ENCODE results near the gene ARL5C.

ARL5C gene

DNA sequence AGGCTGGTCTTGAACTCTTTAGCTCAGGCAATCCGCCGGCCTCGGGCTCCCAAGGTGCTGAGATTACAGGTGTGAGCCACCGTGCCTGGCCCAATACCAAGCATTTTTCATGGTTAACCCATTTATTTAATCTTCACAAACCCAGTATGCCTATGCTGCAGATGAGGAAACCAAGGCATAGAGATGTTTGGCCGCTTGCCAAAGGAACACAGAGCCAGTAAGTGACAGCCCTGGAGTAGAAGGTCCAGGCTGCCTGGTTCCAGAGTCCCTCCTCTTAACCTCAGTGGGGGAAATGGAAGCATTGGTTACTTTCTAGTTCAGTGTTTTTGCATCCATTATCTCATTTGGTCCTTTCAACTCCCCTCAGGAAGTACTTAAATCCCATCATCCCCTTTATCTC is 15.3 kb upstream of the ARL5C start:
- Histone ChIP-seq H3K9me3 (ENCODE audit: control insufficient read depth in 5 of 5, low read length in 5 of 5) (no peaks in the 10 kb centered on the region), H3K27ac (ENCODE audit: low read depth, low read length) (no peak overlapping the region), H3K4me1 (ENCODE audit: control insufficient read depth in 5 of 5, insufficient read depth in 5 of 5, low read length in 5 of 5) (no peaks in the 10 kb centered on the region), H3K27me3 (ENCODE audit: control insufficient read depth in 5 of 5, insufficient read depth in 4 of 5, low read length in 5 of 5) (no peaks in the 10 kb centered on the region), H3K36me3 (ENCODE audit: control insufficient read depth in 5 of 5, insufficient read depth in 5 of 5, low read length in 5 of 5) (peaks cover 0 to 45% (median 37%) of the 10 kb centered on the region in 5 donors), H3K4me3 (ENCODE audit: low read depth in 1 of 5, low read length in 5 of 5) (no peak overlapping the region), H3K9ac (ENCODE audit: low read length in 5 of 5) (no peak overlapping the region)

DNA sequence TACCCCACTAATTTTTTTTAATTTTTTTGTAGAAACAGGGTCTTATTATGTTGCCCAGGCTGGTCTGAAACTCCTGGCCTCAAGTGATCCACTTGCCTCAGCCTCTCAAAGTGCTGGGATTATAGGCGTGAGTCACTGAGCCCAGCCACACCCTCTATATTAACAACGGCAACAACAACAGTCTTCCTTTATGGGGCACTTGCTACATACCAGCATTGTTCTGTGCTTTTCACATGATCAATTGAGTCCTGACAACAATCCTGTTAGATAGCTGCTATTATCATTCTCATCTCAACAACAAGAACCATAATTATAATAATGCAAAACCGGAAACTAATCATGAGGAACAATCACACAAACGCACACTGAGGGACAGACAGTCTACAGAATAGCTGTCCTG is 12.6 kb upstream of the ARL5C start:
- peaks cover 0 to under 1% (median 0%) of the 10 kb centered on the region in 5 donors for H3K27me3 ChIP-seq (ENCODE audit: control insufficient read depth in 5 of 5, insufficient read depth in 4 of 5, low read length in 5 of 5)
- peaks cover 0 to 27% (median 21%) of the 10 kb centered on the region in 5 donors for H3K36me3 ChIP-seq (ENCODE audit: control insufficient read depth in 5 of 5, insufficient read depth in 5 of 5, low read length in 5 of 5)
- no peak overlapping the region for H3K27ac ChIP-seq (ENCODE audit: low read depth, low read length)
- no peak overlapping the region for H3K4me3 ChIP-seq (ENCODE audit: low read depth in 1 of 5, low read length in 5 of 5)
- no peaks in the 10 kb centered on the region for H3K9me3 ChIP-seq (ENCODE audit: control insufficient read depth in 5 of 5, low read length in 5 of 5)
- peaks cover 0 to 12% (median 7%) of the 10 kb centered on the region in 5 donors for H3K4me1 ChIP-seq (ENCODE audit: control insufficient read depth in 5 of 5, insufficient read depth in 5 of 5, low read length in 5 of 5)
- no peak overlapping the region for H3K9ac ChIP-seq (ENCODE audit: low read length in 5 of 5)

DNA sequence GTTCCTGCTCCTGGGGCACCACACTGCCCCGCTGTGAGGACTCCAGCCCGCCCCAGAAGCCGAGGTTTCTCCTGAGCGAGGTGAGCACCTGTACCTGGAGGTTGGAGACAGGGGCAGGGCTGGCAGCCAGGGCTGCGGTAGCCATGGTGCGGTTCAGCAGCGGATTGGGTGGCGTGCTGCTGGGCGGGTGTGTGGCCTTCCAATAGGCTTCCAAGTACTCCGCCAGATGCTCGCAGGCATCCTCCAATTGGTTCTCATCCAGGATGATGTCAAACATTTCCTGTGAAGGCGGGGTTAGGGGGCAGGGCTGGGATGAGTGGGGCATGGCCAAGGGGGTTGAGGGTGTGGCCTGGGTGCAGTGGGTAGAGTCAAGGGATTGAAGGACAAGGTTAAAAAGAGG is 11.3 kb upstream of the ARL5C start:
- peaks cover 0 to 6% (median 0%) of the 10 kb centered on the region in 5 donors for H3K27me3 ChIP-seq (ENCODE audit: control insufficient read depth in 5 of 5, insufficient read depth in 4 of 5, low read length in 5 of 5)
- peaks cover 0 to 12% (median 7%) of the 10 kb centered on the region in 5 donors for H3K4me1 ChIP-seq (ENCODE audit: control insufficient read depth in 5 of 5, insufficient read depth in 5 of 5, low read length in 5 of 5)
- H3K9ac ChIP-seq (ENCODE audit: low read length in 5 of 5): no peak overlapping the region
- no peaks in the 10 kb centered on the region for H3K9me3 ChIP-seq (ENCODE audit: control insufficient read depth in 5 of 5, low read length in 5 of 5)
- H3K27ac ChIP-seq (ENCODE audit: low read depth, low read length): no peak overlapping the region
- H3K4me3 ChIP-seq (ENCODE audit: low read depth in 1 of 5, low read length in 5 of 5): no peak overlapping the region
- H3K36me3 ChIP-seq (ENCODE audit: control insufficient read depth in 5 of 5, insufficient read depth in 5 of 5, low read length in 5 of 5): peaks cover 0 to 22% (median 17%) of the 10 kb centered on the region in 5 donors

DNA sequence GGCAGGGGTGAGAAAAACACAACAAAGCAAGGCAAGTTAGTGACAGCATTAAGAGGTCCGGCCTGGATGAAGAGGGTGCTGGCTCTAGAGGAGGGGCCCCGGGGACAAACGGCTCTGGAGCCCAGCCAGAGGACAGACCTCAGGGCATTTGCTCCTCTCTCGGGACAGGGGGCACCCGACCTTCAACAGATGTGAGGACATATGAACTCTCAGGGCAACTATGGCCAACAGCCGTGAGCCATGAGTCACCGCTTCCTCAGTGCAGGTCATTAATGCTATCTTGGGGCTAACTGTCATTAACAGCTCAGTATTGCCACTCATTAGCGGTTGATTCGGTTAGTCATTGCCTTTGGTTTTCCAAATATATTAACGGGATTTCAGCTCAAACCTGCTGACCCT is 9.7 kb upstream of the ARL5C start:
- Histone ChIP-seq H3K4me1 (ENCODE audit: control insufficient read depth in 5 of 5, insufficient read depth in 5 of 5, low read length in 5 of 5) (peaks cover 0 to 12% (median 7%) of the 10 kb centered on the region in 5 donors), H3K9ac (ENCODE audit: low read length in 5 of 5) (no peak overlapping the region), H3K27ac (ENCODE audit: low read depth, low read length) (no peak overlapping the region), H3K36me3 (ENCODE audit: control insufficient read depth in 5 of 5, insufficient read depth in 5 of 5, low read length in 5 of 5) (peaks cover 0 to 20% (median 17%) of the 10 kb centered on the region in 5 donors), H3K9me3 (ENCODE audit: control insufficient read depth in 5 of 5, low read length in 5 of 5) (no peaks in the 10 kb centered on the region), H3K4me3 (ENCODE audit: low read depth in 1 of 5, low read length in 5 of 5) (no peak overlapping the region), H3K27me3 (ENCODE audit: control insufficient read depth in 5 of 5, insufficient read depth in 4 of 5, low read length in 5 of 5) (peaks cover 0 to 6% (median 0%) of the 10 kb centered on the region in 5 donors)

DNA sequence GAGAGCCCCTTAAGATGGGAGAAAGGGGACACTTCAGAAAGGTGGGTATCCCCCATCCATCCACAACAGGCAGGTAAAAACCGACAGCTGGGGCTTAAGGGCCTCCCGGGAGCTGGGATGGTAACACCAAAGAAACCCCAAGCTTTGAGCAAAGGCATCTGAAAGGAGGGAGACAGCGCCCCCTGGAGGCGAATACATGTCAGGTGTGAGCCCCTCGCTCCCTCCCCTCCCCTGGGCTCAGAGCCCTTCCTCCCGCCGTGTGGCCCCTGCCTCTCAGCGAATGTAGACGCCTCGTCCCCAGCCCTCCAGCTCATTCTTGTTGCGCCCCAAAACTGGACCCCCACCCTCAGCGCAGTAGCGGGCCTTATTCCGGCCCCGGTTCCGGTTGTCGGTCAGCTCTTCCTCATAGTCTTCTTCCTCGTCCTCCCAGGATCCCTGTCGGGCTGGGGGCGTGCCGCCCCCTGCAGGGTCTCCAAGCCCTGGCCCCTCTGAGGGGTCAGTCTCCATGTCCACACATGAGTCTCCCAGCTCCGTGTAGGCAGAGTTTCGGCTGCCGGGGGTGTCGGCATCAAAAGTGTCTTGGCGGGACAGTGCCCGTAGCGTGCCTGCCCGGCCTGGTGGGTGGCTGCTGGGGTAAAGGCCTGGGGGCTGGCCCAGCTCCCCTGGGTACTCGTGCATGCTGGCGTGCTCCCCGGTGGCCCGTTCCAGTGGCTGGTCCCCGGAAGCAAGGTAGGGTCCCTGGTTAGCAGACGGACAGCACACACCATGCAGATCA is 9.1 kb upstream of the ARL5C start:
- peak overlapping the region in 1 of 5 donors; percentile 11 for H3K4me3 ChIP-seq (ENCODE audit: low read depth in 1 of 5, low read length in 5 of 5)
- no peaks in the 10 kb centered on the region for H3K9me3 ChIP-seq (ENCODE audit: control insufficient read depth in 5 of 5, low read length in 5 of 5)
- H3K36me3 ChIP-seq (ENCODE audit: control insufficient read depth in 5 of 5, insufficient read depth in 5 of 5, low read length in 5 of 5): peaks cover 0 to 20% (median 17%) of the 10 kb centered on the region in 5 donors
- H3K27ac ChIP-seq (ENCODE audit: low read depth, low read length): no peak overlapping the region
- peaks cover 0 to 6% (median 0%) of the 10 kb centered on the region in 5 donors for H3K27me3 ChIP-seq (ENCODE audit: control insufficient read depth in 5 of 5, insufficient read depth in 4 of 5, low read length in 5 of 5)
- H3K9ac ChIP-seq (ENCODE audit: low read length in 5 of 5): no peak overlapping the region
- peaks cover 0 to 12% (median 7%) of the 10 kb centered on the region in 5 donors for H3K4me1 ChIP-seq (ENCODE audit: control insufficient read depth in 5 of 5, insufficient read depth in 5 of 5, low read length in 5 of 5)

DNA sequence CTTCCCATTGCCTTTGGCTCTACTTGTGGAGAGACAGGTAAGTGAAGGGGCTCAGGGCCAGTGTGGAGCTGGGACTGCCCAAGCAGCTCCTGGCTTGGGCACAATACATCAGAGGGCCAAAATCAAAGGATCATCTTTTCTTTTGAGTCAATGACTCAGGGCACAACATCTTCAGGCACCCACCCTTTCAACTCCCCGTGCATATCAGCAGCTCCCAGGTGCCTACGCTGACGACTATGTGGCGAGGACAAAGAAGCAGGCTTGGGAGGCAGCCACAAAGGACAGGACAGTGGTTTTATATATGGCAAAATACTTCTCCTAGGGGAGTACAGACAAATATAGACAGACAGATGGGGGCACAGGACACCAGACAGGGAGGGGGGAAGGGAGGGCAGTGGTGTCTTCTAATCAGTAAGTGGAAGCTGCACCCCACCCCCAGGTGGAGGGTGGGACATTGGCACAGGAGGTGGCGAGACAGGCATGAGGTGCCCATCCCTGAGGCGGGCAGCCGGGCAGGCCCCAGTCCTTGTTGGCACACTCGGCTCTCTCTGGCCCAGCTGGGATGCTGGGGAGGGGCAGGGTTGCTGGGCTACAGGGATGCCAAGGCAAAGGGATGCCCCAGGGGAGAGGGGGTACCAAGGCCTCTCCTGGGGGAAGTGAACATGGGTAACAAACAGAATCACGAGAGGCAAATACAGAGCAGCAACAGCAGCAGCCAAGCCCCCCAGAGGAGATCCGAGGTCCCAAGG is 7.7 kb upstream of the ARL5C start:
- Histone ChIP-seq H3K4me3 (ENCODE audit: low read depth in 1 of 5, low read length in 5 of 5) (no peak overlapping the region), H3K27ac (ENCODE audit: low read depth, low read length) (no peak overlapping the region), H3K36me3 (ENCODE audit: control insufficient read depth in 5 of 5, insufficient read depth in 5 of 5, low read length in 5 of 5) (peaks cover 0 to 20% (median 17%) of the 10 kb centered on the region in 5 donors), H3K9ac (ENCODE audit: low read length in 5 of 5) (no peak overlapping the region), H3K27me3 (ENCODE audit: control insufficient read depth in 5 of 5, insufficient read depth in 4 of 5, low read length in 5 of 5) (peaks cover 0 to 6% (median 0%) of the 10 kb centered on the region in 5 donors), H3K9me3 (ENCODE audit: control insufficient read depth in 5 of 5, low read length in 5 of 5) (no peaks in the 10 kb centered on the region), H3K4me1 (ENCODE audit: control insufficient read depth in 5 of 5, insufficient read depth in 5 of 5, low read length in 5 of 5) (peaks cover 0 to 12% (median 7%) of the 10 kb centered on the region in 5 donors)

DNA sequence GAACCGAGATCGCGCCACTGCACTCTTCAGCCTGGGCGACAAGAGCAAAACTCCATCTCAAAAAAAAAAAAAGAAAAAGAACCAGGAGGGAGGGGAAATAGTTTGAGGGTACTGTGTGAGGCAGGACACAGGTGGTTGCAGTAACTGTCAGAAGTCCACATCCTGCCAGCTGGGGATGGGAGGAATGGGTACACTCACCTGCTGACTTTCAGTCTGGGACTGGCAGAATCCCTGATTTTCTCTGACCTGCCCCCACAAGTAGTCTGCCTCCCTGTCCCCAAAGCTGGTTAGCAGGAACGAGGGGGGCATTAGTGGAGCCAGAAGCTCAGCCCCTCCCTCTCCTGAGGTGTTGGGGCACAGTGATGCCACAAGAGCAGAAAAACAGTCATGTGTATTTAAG is 7.1 kb upstream of the ARL5C start:
- no peak overlapping the region for H3K9ac ChIP-seq (ENCODE audit: low read length in 5 of 5)
- peaks cover 0 to 12% (median 7%) of the 10 kb centered on the region in 5 donors for H3K4me1 ChIP-seq (ENCODE audit: control insufficient read depth in 5 of 5, insufficient read depth in 5 of 5, low read length in 5 of 5)
- no peak overlapping the region for H3K4me3 ChIP-seq (ENCODE audit: low read depth in 1 of 5, low read length in 5 of 5)
- peaks cover 0 to 20% (median 17%) of the 10 kb centered on the region in 5 donors for H3K36me3 ChIP-seq (ENCODE audit: control insufficient read depth in 5 of 5, insufficient read depth in 5 of 5, low read length in 5 of 5)
- no peak overlapping the region for H3K27ac ChIP-seq (ENCODE audit: low read depth, low read length)
- no peaks in the 10 kb centered on the region for H3K9me3 ChIP-seq (ENCODE audit: control insufficient read depth in 5 of 5, low read length in 5 of 5)
- peaks cover 0 to 6% (median 0%) of the 10 kb centered on the region in 5 donors for H3K27me3 ChIP-seq (ENCODE audit: control insufficient read depth in 5 of 5, insufficient read depth in 4 of 5, low read length in 5 of 5)

DNA sequence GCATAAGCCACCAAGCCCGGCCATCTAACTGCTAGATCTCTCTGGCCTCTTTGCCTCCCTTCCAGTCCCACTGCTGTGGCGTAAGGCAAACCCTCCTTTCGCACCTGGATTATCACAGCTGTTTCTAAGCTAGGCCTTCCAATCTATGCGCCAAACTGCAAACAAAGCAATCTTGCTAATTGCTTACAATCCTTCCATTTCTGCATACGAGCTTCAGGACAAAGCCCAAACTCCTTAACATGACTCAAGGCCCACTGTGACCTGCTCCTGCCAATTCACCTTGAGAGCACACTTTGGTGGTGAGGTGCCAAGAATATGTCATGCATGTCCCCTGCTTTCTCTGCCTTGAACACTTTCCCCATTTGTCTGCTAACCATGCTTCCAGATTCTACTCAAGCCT is 6.0 kb upstream of the ARL5C start:
- Histone ChIP-seq H3K4me1 (ENCODE audit: control insufficient read depth in 5 of 5, insufficient read depth in 5 of 5, low read length in 5 of 5) (peaks cover 0 to 19% (median 12%) of the 10 kb centered on the region in 5 donors), H3K36me3 (ENCODE audit: control insufficient read depth in 5 of 5, insufficient read depth in 5 of 5, low read length in 5 of 5) (peaks cover 0 to 10% (median 7%) of the 10 kb centered on the region in 5 donors), H3K4me3 (ENCODE audit: low read depth in 1 of 5, low read length in 5 of 5) (no peak overlapping the region), H3K27ac (ENCODE audit: low read depth, low read length) (no peak overlapping the region), H3K9me3 (ENCODE audit: control insufficient read depth in 5 of 5, low read length in 5 of 5) (no peaks in the 10 kb centered on the region), H3K27me3 (ENCODE audit: control insufficient read depth in 5 of 5, insufficient read depth in 4 of 5, low read length in 5 of 5) (peaks cover 0 to 6% (median 0%) of the 10 kb centered on the region in 5 donors), H3K9ac (ENCODE audit: low read length in 5 of 5) (no peak overlapping the region)

DNA sequence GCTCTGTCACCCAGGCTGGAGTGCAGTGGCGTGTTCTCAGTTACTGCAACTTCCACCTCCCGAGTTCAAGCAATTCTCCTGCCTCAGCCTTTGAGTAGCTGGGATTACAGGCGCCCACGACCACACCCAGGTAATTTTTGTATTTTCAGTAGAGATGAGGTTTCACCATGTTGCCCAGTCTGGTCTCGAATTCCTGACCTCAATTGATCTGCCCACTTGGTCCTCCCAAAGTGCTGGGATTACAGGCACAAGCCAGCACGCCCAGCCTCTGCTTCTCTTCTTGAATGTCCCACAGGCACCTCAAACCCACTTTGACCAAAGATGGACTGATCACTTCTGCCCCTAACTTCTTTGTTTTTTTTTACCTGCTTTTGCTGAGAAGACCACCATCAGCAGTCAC is 4.6 kb upstream of the ARL5C start:
- Histone ChIP-seq H3K27ac (ENCODE audit: low read depth, low read length) (no peak overlapping the region), H3K27me3 (ENCODE audit: control insufficient read depth in 5 of 5, insufficient read depth in 4 of 5, low read length in 5 of 5) (peaks cover 0 to 6% (median 0%) of the 10 kb centered on the region in 5 donors), H3K9ac (ENCODE audit: low read length in 5 of 5) (no peak overlapping the region), H3K36me3 (ENCODE audit: control insufficient read depth in 5 of 5, insufficient read depth in 5 of 5, low read length in 5 of 5) (no peaks in the 10 kb centered on the region), H3K4me3 (ENCODE audit: low read depth in 1 of 5, low read length in 5 of 5) (no peak overlapping the region), H3K9me3 (ENCODE audit: control insufficient read depth in 5 of 5, low read length in 5 of 5) (no peaks in the 10 kb centered on the region), H3K4me1 (ENCODE audit: control insufficient read depth in 5 of 5, insufficient read depth in 5 of 5, low read length in 5 of 5) (peaks cover 0 to 31% (median 16%) of the 10 kb centered on the region in 5 donors)

DNA sequence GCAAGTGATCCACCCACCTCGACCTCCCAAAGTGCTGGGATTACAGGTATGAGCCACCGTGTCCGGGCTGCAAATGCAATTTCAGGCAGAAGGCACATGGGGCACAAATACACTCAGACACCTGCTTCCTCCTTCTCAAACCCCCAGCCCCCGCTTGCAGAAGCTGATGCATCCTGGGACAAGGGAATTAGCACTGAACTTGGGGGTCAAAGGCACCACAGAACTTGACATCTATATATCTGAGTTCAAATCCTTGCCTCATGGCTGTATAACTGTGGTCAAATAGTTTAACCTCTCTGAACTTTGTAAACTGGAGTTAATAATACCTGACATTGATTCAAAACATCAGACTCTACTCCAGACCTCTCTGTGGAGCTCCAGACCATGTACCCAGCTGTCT is 4.1 kb upstream of the ARL5C start:
- no peak overlapping the region for H3K4me3 ChIP-seq (ENCODE audit: low read depth in 1 of 5, low read length in 5 of 5)
- no peaks in the 10 kb centered on the region for H3K9me3 ChIP-seq (ENCODE audit: control insufficient read depth in 5 of 5, low read length in 5 of 5)
- H3K9ac ChIP-seq (ENCODE audit: low read length in 5 of 5): no peak overlapping the region
- H3K36me3 ChIP-seq (ENCODE audit: control insufficient read depth in 5 of 5, insufficient read depth in 5 of 5, low read length in 5 of 5): no peaks in the 10 kb centered on the region
- peaks cover 0 to 6% (median 0%) of the 10 kb centered on the region in 5 donors for H3K27me3 ChIP-seq (ENCODE audit: control insufficient read depth in 5 of 5, insufficient read depth in 4 of 5, low read length in 5 of 5)
- H3K4me1 ChIP-seq (ENCODE audit: control insufficient read depth in 5 of 5, insufficient read depth in 5 of 5, low read length in 5 of 5): peaks cover 0 to 35% (median 18%) of the 10 kb centered on the region in 5 donors
- no peak overlapping the region for H3K27ac ChIP-seq (ENCODE audit: low read depth, low read length)

Measured in subcutaneous abdominal adipose tissue (tissue), 5 donors.